HG02759 (cell line): ENCODE measurements around the gene SPART.
"Not testable (repeated sequence)": the region's sequence is repeated elsewhere in the genome, so short reads cannot be mapped to it uniquely, and the experiment has no call there.

Experiments
- ATAC-seq: cut with Tn5 transposase; IDR thresholded peaks from one replicate; pipeline ENCODE4 v1.9.1; 2021; ENCODE audit warnings: mild to moderate bottlenecking, moderate library complexity; ENCODE audit not compliant: unreplicated experiment

Gene SPART

DNA sequence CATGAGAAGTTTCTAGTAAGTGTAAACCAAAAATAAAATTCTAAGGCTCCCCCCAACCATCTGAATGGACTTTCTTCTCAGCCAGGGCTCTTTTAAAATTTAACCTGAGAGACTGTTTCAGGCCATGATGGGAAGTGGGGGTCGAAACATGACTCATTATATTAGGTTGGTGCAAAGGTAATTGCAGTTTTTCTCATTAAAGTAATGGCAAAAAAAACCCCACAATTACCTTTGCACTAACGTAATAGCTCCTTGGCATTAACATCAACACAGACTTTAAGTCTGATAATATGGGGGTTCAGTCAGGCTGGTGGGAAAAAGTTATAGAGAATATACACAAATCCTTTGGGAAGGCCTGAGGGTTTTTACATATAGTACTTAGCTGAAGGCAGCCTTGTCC lies 9.4 kb upstream of the SPART start:
- no peak for ATAC-seq

DNA sequence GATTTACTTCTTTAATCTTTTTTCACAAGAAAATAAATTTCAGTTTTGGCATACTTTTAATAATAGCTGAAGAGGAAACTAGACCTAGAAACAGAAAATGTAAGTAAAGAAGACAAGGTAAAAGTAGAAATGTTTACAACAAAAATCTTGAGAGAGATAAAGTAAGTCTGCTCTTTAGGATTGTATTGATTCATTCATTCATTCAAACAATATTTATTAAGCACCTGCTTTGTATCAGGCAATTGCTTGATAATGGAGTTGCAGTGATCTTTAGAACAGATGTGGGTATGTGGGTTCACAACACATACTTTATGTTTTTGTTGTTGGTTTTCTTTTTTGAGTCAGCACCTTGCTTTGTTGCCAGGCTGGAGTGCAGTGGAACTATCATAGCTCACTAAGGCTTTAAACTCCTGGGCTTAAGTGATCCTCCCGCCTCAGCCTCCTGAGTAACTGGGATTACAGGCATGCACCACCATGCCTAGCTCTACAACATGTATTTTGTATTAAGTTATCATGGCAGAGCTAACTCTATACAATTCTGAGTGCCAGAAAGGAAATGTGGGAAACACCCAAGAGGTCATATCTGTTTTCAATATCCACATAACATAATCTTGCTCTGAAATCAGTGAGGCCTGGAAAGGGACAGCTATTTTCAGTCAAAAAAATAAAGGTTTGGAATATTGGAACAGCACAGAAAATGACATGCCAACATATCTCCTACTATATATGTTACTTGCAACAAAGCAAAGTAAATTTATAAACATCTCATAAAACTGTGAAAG lies 8.8 kb upstream of the SPART start:
- no peak for ATAC-seq

DNA sequence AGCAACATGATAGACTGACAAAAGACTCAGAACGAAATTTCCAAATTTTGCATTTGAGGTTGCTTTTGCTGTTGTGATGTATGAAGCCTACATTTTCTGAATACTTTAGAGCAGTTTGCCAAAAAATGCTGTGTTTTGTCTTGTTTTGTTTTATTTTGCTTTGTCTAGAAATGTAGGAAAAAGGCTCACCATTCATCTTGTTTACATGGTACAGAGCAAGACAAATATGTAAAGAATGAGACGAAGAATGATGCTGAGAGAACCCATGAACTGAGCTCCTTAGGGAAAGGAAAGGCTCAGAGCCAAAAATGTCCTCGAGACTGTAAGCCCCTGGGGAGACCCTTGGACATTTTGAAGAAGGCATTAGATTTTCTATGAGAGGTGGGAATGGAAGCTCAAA lies 6.8 kb upstream of the SPART start:
- no peak for ATAC-seq

DNA sequence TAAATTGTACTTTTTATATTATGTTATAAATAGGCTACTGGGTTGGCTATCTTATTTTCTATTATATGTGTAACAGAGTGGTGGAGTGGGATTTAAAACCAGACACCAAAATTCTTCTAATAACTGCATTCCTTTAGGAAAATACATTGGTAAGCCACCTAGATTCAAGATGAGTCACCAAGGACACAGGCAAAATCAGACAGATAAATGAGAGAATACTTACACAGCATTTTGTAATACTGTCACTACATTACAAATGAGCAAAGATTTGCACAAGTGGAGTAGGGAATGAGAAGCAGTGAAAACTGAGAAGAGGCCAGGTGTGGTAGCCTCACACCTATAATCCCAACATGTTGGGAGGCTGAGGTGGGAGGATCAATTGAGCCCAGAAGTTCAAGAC lies 6.2 kb upstream of the SPART start:
- no peak for ATAC-seq

DNA sequence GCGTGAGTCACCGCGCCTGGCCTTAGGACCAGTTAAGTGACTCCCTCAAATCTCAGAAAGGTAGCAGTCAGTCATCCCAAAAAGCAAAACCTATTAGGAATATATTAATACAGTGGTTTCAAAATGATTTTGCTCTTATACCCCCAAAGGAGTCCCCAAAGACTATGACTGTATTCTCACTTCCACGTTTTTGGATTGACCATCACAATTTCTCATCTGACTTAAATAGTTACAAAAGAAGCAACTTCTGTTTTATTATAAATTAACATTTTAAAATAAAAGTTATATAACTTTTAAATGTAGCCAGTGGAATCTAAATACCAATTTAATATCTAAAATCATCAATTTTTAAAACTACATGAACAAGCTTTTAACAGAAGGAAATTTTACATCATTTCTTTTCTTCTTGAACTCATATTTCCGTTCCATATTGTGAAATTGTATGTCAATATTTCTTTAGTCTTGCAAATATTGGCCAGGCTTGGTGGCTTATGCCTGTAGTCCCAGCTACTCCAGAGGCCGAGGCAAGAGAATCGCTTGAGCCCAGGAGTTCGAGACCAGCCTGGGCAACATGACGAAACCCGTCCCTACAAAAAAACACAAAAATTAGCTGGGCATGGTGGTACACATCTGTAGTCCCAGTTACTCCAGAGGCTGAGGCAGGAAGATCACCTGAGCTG lies 1.5 kb upstream of the SPART start:
- no peak for ATAC-seq

DNA sequence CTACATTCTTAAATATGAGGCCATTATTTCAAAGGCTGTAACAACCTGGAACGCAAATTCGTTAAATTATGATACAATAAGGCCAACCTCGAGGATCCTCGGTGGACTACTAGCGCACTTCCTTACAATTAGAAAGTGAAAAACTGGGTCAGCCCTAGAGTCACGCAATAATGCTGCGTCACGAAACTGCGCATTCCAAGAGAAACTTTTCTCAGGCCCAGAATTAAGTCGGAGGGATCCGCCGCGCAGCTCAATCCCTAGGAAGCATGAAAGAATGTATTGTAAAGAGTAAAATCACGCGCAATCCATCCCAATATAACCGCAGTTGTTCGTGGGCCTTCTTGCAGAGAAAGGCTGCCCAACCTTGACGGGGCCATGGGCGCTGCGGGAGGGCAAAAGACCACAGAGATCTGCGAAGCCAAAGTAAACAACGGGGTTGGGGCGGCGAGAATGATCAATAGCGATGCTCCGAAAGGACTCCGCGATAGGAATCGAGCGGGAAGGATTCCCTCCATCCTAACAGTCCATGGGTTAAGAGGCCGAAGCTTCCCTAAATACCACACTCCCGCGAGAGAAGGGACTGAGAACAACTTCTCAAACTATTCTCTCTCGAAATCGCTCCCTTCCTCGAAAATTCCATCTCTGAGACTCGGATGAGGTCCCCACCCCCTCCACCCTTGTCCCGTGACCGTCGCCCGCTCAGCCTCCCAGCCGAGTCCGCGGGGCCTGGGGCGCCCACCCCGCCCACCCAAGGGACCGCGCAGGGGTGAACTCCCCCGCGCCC lies 564 bp downstream of the SPART start:
- no peak for ATAC-seq

DNA sequence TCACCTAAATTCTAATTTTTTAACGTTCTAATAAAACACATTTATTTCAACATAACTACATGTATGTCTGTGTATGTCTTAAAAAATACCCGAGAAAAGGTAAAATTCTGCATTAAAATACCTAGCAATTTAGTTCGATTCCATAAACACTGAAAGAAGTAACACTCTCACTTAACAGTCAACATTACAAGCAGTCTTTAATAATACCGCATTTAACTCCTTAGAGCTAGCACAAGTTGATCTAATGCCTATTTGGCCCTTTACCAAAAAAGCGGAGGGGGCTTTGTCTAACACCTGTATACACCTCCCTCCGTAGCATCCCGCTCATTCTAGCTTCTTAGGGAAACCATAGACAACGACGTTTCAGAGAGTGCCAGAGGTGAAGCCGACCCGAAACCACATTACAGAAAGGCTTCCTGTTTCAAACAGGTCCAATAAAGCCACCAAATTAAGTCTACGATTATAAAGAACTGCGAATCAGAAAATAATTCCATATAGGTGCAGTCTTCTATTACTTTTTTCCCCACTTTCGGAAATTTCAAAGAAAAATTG lies 1.2 kb downstream of the SPART start:
- no peak for ATAC-seq

DNA sequence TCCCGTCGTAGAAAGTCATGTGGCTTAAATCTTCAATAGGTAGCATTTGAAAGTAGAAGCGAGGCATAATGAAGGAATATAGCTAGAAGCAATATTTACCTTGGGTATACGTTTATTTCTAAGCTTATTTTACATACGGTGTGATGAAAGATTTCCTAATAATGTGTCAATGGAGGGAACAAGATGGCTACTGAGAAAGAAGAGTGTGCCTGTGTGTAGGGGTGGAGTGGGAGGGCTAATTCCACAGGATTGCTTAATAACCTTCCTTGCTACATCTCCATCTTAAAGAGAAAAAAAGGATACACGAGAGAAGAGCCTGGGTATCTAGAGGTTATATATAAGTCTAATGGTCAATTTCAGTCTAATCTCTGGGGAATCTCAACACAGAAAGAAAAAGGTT lies 2.0 kb downstream of the SPART start:
- no peak for ATAC-seq

DNA sequence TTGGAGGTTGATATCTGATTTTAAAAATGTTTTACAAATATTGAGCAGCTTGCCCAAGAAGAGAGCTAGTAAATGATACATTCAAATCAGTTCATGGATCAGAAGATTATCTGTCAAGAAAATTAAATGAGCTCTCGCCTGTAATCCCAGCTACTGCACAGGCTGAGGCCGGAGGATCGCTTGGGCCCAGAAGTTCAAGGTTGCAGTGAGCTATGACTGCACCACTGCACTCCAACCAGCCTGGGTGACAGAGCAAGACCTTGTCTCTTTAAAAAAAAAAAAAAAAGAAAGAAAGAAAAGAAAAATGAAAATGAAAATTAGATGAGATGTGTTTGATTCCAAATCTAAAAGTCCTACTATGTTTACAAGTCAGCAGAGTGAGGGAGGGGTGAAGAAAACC lies 2.4 kb downstream of the SPART start:
- ATAC-seq, result no peak

DNA sequence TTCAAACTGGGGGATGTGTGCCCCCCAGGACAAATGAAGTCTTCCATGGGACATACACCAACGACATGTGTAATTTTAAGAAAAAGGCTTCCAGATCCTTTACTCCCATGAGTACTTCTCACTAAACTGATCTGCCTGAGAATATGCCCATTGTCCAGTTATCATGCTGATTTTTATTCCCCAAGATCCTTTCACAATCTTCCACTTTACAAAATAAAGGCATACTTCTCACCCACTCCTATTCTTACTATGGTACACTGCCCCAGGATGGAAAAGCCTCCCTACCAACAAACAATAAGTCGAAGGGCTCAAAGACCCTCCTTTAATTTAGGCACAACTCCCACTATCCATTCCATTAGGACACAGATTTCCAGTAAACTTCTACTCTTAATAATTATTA lies 3.5 kb downstream of the SPART start:
- ATAC-seq, result no peak

DNA sequence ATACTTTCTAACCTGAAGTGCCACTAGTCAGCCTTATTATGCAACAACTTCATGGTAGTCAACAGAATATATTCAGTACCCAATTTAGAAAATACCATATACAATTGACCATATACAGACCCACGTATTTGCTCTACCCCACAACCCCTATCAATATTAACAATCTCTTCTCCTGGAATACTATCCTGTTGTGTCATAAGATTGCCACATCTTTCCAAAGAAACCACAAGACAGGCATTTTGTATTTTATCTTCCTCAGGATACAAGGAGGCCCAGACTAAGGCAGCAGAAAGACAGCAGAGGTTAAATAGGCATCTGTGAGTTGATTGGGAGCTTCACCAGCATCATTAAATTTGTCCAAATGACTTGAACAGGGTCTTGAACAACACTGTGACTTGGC lies 4.5 kb downstream of the SPART start:
- ATAC-seq, result no peak

DNA sequence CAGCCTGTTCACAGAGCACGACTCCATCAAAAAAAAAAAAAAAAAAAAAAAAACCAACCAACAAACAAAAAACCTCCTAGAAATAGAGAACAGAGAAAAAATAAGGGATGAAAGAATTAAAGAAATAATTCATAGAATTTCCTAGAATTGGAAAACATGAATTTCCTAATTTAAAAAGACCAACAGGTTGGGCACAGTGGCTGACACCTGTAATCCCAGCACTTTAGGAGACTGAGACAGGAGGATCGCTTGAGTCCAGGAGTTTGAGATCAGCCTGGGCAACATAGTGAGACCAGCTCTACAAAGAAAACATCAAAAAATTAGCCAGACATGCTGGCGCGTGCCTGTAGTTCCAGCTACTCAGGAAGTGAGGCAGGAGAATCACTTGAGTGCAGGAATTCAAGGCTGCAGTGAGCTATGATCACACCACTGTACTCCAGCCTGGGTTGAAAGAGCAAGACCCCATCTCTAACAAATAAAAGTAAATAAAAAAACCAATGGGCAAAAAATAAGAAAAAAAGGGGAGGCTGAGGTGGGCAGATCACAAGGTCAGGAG lies 6.5 kb downstream of the SPART start:
- no peak for ATAC-seq

DNA sequence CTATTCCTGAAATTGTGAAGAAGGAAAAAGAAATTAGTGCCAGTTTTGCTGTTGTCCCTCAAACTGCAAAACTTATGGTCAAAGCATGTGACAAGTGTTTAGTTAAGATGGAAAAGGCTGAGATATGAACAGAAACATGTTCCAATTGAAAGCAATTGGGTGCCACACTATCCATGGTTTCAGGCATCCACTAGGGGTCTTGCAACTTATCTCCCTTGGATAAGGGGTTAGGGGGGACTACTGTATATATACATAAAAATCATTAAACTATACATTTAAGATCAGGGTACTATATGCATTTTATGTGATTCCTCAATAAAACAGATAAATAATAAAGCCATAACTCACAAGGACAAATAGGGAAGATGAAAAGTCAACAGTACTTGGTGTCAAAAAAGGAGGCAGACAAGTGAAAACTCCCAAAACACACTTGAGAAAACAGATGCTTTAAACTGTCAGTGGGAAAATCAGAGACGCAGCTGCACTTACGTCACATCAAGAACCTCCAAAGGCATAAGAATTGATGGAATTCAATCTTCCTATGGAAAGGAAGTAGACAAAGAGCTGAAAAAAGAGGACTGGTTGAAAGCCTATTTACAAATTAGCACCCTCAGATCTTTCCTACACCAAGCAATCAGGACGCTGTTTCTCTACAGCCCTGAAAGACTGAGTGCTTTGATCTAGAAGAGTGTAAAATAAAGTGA lies 8.1 kb downstream of the SPART start:
- ATAC-seq, result no peak

DNA sequence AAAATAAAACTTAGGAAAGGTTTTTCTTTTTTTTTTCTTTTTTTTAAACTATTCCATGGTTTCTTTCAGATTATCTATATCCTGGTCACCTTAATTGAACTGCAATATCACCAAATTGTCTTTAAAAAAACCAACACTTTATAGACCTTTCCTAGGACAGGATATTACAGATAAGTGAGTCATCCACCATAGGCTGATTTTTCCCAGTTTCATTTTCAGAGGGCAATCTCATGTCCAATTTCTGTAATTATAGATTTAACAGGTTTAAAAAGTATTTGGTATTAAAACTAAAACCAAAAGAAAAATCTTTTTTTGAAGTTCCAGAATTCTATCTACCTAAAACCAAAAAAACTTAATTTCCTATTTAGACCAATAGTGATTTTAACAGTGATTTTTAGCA lies 13.2 kb downstream of the SPART start:
- no peak for ATAC-seq

DNA sequence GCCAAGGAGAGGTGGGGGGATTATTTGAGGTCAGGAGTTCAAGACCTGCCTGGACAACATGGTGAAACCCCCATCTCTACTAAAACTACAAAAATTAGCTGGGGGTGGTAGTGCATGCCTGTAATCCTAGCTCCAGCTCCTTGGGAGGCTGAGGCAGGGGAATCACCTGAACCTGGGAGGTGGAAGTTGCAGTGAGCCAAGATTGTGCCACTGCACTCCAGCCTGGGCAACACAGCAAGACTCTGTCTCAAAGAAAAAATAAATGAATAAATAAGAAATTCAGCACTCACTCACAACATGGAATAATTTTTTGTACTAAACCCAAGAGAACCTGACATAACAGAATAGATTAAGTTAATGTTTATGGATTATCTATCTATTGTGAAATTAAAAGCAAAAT lies 13.9 kb downstream of the SPART start:
- not testable (repeated sequence) for ATAC-seq

DNA sequence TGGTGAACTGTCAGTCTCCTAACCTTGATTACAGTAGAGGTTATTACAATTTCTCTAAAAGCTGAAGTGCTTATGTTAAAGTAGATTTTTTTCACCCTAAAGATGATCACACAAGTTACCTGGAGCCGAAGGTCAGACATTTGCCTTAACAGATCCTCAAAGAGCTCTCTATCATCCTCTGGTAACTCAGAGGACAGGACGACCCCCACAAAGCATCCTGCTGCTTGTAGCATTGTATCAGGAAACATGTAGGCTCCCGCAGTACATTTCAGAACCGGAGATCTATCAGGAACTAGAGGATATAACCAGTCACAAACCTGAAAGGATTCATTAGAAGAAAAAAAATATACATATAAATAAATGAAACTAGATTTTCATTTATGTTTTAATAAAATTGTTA lies 14.9 kb downstream of the SPART start:
- ATAC-seq, result no peak

DNA sequence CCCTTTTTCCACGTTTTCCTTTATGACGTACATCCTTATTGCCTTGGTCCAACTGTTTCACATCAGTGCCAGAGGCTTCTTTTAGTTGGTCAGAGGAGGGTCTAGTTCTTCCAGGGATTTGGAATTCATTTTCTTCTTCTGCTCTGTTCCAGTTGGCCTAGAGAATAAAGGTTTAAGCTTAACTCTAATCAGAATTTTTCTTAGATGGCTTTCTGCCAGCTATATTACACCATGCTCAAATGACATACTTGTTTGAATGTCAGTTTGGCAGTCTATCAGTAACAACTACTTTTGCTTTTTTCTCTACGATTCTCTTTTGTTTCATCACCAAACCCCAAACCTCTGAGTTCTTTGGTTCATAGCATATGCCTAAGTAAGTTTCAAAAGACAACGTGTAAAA lies 16.8 kb downstream of the SPART start:
- no peak for ATAC-seq

DNA sequence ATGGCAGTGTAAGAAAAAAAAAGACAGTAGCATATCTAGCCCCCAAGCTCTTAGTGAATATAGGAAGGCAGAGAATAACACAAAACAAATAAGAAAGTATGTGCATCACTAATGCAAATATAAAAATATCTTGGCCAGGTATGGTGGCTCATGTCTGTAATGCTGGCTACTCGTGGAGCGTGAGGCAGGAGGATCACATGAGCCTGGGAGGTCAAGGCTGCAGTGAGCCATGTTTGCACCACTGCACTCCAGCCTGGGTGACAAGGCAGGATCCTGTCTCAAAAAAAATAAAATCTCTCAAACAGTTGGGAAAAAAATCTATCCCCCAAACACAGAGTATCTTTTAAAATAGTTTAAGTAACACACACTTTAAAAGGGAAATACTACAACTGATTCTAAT lies 17.4 kb downstream of the SPART start:
- no peak for ATAC-seq

DNA sequence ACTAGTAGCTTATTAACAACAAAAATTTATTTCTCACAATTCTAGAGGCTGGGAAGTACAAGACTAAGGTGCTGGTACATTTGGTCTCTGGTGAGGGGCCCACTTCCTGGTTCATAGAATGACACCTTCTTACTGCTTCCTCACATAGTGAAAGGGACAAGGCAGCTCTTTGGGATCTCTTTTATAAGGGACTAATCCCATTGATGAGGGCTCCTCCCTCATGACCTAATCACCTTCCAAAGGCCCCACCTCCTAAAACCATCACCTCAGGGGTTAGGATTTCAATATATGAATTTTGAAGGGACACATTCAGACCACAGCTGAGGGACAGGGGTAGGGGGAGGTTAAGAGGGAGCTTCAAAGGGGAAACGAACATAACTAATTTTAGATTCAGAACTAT lies 20.3 kb downstream of the SPART start:
- no peak for ATAC-seq

DNA sequence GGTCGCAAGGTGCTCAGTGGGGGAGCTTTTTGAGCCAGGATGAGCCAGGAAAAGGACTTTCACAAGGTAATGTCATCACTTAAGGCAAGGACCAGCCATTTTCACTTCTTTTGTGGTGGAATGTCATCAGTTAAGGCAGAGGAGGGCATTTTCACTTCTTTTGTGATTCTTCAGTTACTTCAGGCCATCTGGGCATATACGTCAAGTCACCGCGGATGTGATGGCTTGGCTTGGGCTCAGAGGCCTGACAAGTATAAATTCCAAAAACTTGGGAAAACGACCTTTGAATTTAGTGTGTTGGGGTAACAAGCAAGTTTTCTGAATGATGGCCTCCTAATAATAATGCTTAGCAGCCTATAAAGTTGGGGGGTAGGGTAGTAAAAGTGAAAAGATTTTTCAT lies 21.3 kb downstream of the SPART start:
- not testable (repeated sequence) for ATAC-seq
